MM.1S (cell line): ENCODE measurements around the gene CFAP69.
A peak's percentile ranks its signal among the peaks of the same experiment; 100 is the strongest.

Source experiments
- DNase-seq: peaks from one replicate; pipeline ENCODE4 v3.0.0-alpha.2; 2015
- H2AFZ ChIP-seq: fragments of 300-600 bp; sonication (generic); 2 replicates; pipeline ENCODE4 v1.6.0; 2016; ENCODE audit warnings: antibody characterized with exemption, low read length
- H3F3A ChIP-seq: fragments of 300-600 bp; sonication (generic); 2 replicates; pipeline ENCODE4 v1.6.1; 2016; ENCODE audit warnings: mild to moderate bottlenecking, antibody characterized with exemption, low read length, moderate library complexity, mixed read lengths; ENCODE audit not compliant: insufficient read depth
- H3K27ac ChIP-seq: fragments of 300-600 bp; sonication (generic); 2 replicates; pipeline ENCODE4 v1.5.1; 2016; ENCODE audit warnings: mild to moderate bottlenecking, low read length
- H3K27me3 ChIP-seq: fragments of 300-600 bp; sonication (generic); replicated peaks from 2 replicates; pipeline ENCODE4 v1.6.0; 2016; ENCODE audit warnings: low read length; ENCODE audit not compliant: insufficient read depth
- H3K36me3 ChIP-seq: fragments of 300-600 bp; sonication (generic); replicated peaks from 2 replicates; pipeline ENCODE4 v1.6.1; 2016; ENCODE audit warnings: mild to moderate bottlenecking, low read length, mixed read lengths; ENCODE audit not compliant: insufficient read depth
- H3K4me1 ChIP-seq: fragments of 300-600 bp; sonication (generic); 2 replicates; pipeline ENCODE4 v1.6.1; 2016; ENCODE audit warnings: low read length, mixed read lengths
- H3K4me2 ChIP-seq: fragments of 300-600 bp; sonication (generic); 2 replicates; pipeline ENCODE4 v1.6.0; 2016; ENCODE audit warnings: low read depth, low read length
- H3K4me3 ChIP-seq: fragments of 300-600 bp; sonication (generic); 2 replicates; pipeline ENCODE4 v1.5.1; 2016; ENCODE audit warnings: low read length, mixed read lengths
- H3K79me2 ChIP-seq: fragments of 300-600 bp; sonication (generic); 2 replicates; pipeline ENCODE4 v1.6.1; 2016; ENCODE audit warnings: mixed run types, low read length, mixed read lengths
- H3K9ac ChIP-seq: fragments of 300-600 bp; sonication (generic); 2 replicates; pipeline ENCODE4 v1.6.1; 2016; ENCODE audit warnings: low read length, mixed read lengths
- H3K9me2 ChIP-seq: fragments of 300-600 bp; sonication (generic); replicated peaks from 2 replicates; pipeline ENCODE4 v1.6.1; 2016; ENCODE audit warnings: mild to moderate bottlenecking, low read length, mixed read lengths; ENCODE audit not compliant: insufficient read depth
- H3K9me3 ChIP-seq: fragments of 300-600 bp; sonication (generic); replicated peaks from 2 replicates; pipeline ENCODE4 v1.6.1; 2016; ENCODE audit warnings: mild to moderate bottlenecking, low read length, mixed read lengths; ENCODE audit not compliant: insufficient read depth
- H4K20me1 ChIP-seq: fragments of 300-600 bp; sonication (generic); 2 replicates; pipeline ENCODE4 v1.6.1; 2016; ENCODE audit warnings: mild to moderate bottlenecking, low read length, moderate library complexity, mixed read lengths; ENCODE audit not compliant: insufficient read depth
- CTCF ChIP-seq: fragments of 300-600 bp; sonication (generic); IDR thresholded peaks from 2 replicates; pipeline ENCODE4 v1.5.1; 2016; ENCODE audit warnings: antibody characterized with exemption, low read length, mixed read lengths
- EZH2 ChIP-seq: fragments of 300-600 bp; sonication (generic); optimal IDR thresholded peaks from 2 replicates; pipeline ENCODE3; 2017; ENCODE audit warnings: low read depth, mild to moderate bottlenecking, antibody characterized with exemption, low read length, mixed read lengths
- EZH2phosphoT487 ChIP-seq: fragments of 300-600 bp; sonication (generic); IDR thresholded peaks from 2 replicates; pipeline ENCODE4 v1.6.1; 2018; ENCODE audit warnings: antibody characterized with exemption, low read length

The CFAP69 gene

GRCh38 chr7:90209776-90210175, 35.2 kb upstream of the CFAP69 start:
- no peaks in the 10 kb centered on the region for H3K36me3 ChIP-seq
- H3K79me2 ChIP-seq: no peaks in the 10 kb centered on the region
- H2AFZ ChIP-seq: no peak overlapping the region
- H3K4me1 ChIP-seq: no peaks in the 10 kb centered on the region
- no peak for DNase-seq
- H3K27ac ChIP-seq: no peak overlapping the region
- no peaks in the 10 kb centered on the region for H3F3A ChIP-seq
- H3K4me3 ChIP-seq: no peak overlapping the region
- no peaks in the 10 kb centered on the region for H4K20me1 ChIP-seq
- H3K9me3 ChIP-seq: no peaks in the 10 kb centered on the region
- no peak for TF ChIP-seq EZH2
- TF ChIP-seq EZH2phosphoT487: no peak
- no peak for TF ChIP-seq CTCF
- no peaks in the 10 kb centered on the region for H3K9me2 ChIP-seq
- no peak overlapping the region for H3K4me2 ChIP-seq
- no peaks in the 10 kb centered on the region for H3K27me3 ChIP-seq
- no peak overlapping the region for H3K9ac ChIP-seq

GRCh38 chr7:90210475-90210874, 34.5 kb upstream of the CFAP69 start:
- Histone ChIP-seq H3K4me1 (no peaks in the 10 kb centered on the region), H3K9me3 (no peaks in the 10 kb centered on the region), H3K27me3 (no peaks in the 10 kb centered on the region), H3K9me2 (no peaks in the 10 kb centered on the region), H3K36me3 (no peaks in the 10 kb centered on the region), H3K27ac (no peak overlapping the region), H2AFZ (no peak overlapping the region), H4K20me1 (no peaks in the 10 kb centered on the region), H3K79me2 (no peaks in the 10 kb centered on the region), H3K4me2 (no peak overlapping the region), H3K4me3 (no peak overlapping the region), H3K9ac (no peak overlapping the region), H3F3A (no peaks in the 10 kb centered on the region)
- TF ChIP-seq EZH2: no peak
- TF ChIP-seq CTCF: no peak
- no peak for TF ChIP-seq EZH2phosphoT487
- no peak for DNase-seq

- no peaks in the 10 kb centered on the region for H4K20me1 ChIP-seq
- H3F3A ChIP-seq: no peaks in the 10 kb centered on the region
- DNase-seq: no peak
- H2AFZ ChIP-seq: 0 out of 2 replicates have a peak overlapping the region, but pooled peaks have one; percentile 28
- H3K36me3 ChIP-seq: no peaks in the 10 kb centered on the region
- H3K4me1 ChIP-seq: no peaks in the 10 kb centered on the region
- no peaks in the 10 kb centered on the region for H3K9me2 ChIP-seq
- no peak for TF ChIP-seq CTCF
- no peak for TF ChIP-seq EZH2phosphoT487
- TF ChIP-seq EZH2: no peak
- H3K4me2 ChIP-seq: peak overlapping the region; percentile 31; the same call in 1 of the 2 replicates
- no peak overlapping the region for H3K27ac ChIP-seq
- H3K79me2 ChIP-seq: no peaks in the 10 kb centered on the region
- no peaks in the 10 kb centered on the region for H3K27me3 ChIP-seq
- no peaks in the 10 kb centered on the region for H3K9me3 ChIP-seq
- no peak overlapping the region for H3K9ac ChIP-seq
- H3K4me3 ChIP-seq: peak overlapping the region; percentile 25; the same call in 1 of the 2 replicates
Observed at GRCh38 chr7:90210981-90211380, 34.0 kb upstream of the CFAP69 start.
